OCI-LY7 (cell line): Measurements from ENCODE around the gene MAML1. TPM values are rescaled to one million over a fixed set of nuclear protein-coding genes. Genes with fewer than 3 reads are reported as not detected.
"Not testable (repeated sequence)": the region's sequence is repeated elsewhere in the genome, so short reads cannot be mapped to it uniquely, and the experiment has no call there.

Experiments used
- BruUV-seq: library from RNA; stranded (reverse); fragments of 400-500 nt; replicated peaks from 2 replicates; lab custom pipeline; 2021; lab: Mats Ljungman, UMichigan
- CTCF ChIA-PET: fragments of 300-600 bp; sonication (Branson Sonifier 250); formaldehyde crosslinking; loops from one replicate; lab custom pipeline; 2022; ENCODE audit warnings: antibody characterized with exemption; ENCODE audit not compliant: unreplicated experiment; lab: Charles Lee
- POLR2A ChIA-PET: fragments of 300-600 bp; sonication (Branson Sonifier 250); formaldehyde crosslinking; loops from one replicate; lab custom pipeline; 2022; ENCODE audit warnings: antibody characterized with exemption; lab: Charles Lee
- DNase-seq: peaks from one replicate; pipeline ENCODE4 v3.0.0-alpha.2; 2015; ENCODE audit warnings: low spot score
- H2AFZ ChIP-seq: fragments of 200-600 bp; sonication (generic), shearing (Covaris generic); 2 replicates; pipeline ENCODE4 v1.6.1; 2014; ENCODE audit warnings: mild to moderate bottlenecking, antibody characterized with exemption, low read length, moderate library complexity
- H3K27ac ChIP-seq: fragments of 200-600 bp; sonication (generic); 2 replicates; pipeline ENCODE4 v1.5.1; 2014; ENCODE audit warnings: mixed run types, low read depth, mild to moderate bottlenecking, moderate library complexity, low read length, inconsistent platforms; ENCODE audit not compliant: poor library complexity, severe bottlenecking
- H3K36me3 ChIP-seq: fragments of 200-600 bp; sonication (generic); 2 replicates; pipeline ENCODE4 v1.6.1; 2014; ENCODE audit warnings: mild to moderate bottlenecking, antibody characterized with exemption, low read length, moderate library complexity, mixed read lengths; ENCODE audit not compliant: insufficient read depth
- H3K4me1 ChIP-seq: fragments of 200-600 bp; sonication (generic); 2 replicates; pipeline ENCODE4 v1.5.1; 2014; ENCODE audit warnings: mild to moderate bottlenecking, low read length; ENCODE audit not compliant: insufficient read depth, poor library complexity, severe bottlenecking
- H3K4me2 ChIP-seq: fragments of 200-600 bp; sonication (generic); 2 replicates; pipeline ENCODE4 v1.6.1; 2014; ENCODE audit warnings: mild to moderate bottlenecking, low read length
- H3K4me3 ChIP-seq: fragments of 200-600 bp; sonication (generic); 2 replicates; pipeline ENCODE4 v1.5.1; 2014; ENCODE audit warnings: mild to moderate bottlenecking, low read depth, low read length; ENCODE audit not compliant: poor library complexity, severe bottlenecking
- H3K79me2 ChIP-seq: fragments of 200-600 bp; sonication (generic); 2 replicates; pipeline ENCODE4 v1.6.1; 2016; ENCODE audit warnings: low read depth, mild to moderate bottlenecking, low read length, moderate library complexity, mixed read lengths; ENCODE audit not compliant: insufficient read depth
- H3K9me2 ChIP-seq: fragments of 200-600 bp; sonication (generic); 2 replicates; pipeline ENCODE4 v1.6.1; 2016; ENCODE audit warnings: mild to moderate bottlenecking, low read length, mixed read lengths; ENCODE audit not compliant: insufficient read depth
- H3K9me3 ChIP-seq: fragments of 200-600 bp; sonication (generic); 2 replicates; pipeline ENCODE4 v1.6.1; 2014; ENCODE audit warnings: mild to moderate bottlenecking, mixed run types, low read length, mixed read lengths
- H4K20me1 ChIP-seq: fragments of 200-600 bp; sonication (generic); 2 replicates; pipeline ENCODE4 v1.6.1; 2014; ENCODE audit warnings: mild to moderate bottlenecking, antibody characterized with exemption, low read length, moderate library complexity, mixed read lengths; ENCODE audit not compliant: insufficient read depth
- EZH2phosphoT487 ChIP-seq: fragments of 200-600 bp; sonication (generic); IDR thresholded peaks from 2 replicates; pipeline ENCODE4 v1.6.1; 2018; ENCODE audit warnings: low read depth, borderline replicate concordance, mild to moderate bottlenecking, mixed run types, antibody characterized with exemption, low read length, moderate library complexity, mixed read lengths
- intact Hi-C: fragments of 100-400 bp; cut with micrococcal nuclease; formaldehyde crosslinking; loops from one replicate; pipeline ENCODE4 v1.10.0; 2022; ENCODE audit not compliant: unreplicated experiment
- total RNA-seq, 2 experiments: library from RNA; depleted of rRNA in 1 of 2; stranded (reverse); fragments of >200 nt in 1 of 2; shearing (Covaris generic) in 1 of 2; gene quantifications; 2 replicates each; pipeline ENCODE4 v1.2.3, GENCODE V29; 2014 to 2022
- TF ChIP-seq, protein P1 (sequence below): fragments of 200-600 bp; sonication (generic); conservative IDR thresholded peaks from 2 replicates; pipeline ENCODE4 v1.5.1; 2014; ENCODE audit warnings: mild to moderate bottlenecking, antibody characterized with exemption, low read length, moderate library complexity, mixed read lengths

MAML1 gene
- total RNA-seq, 2 experiments from 2014 or later, result 17.0 to 27.4 TPM

DNA sequence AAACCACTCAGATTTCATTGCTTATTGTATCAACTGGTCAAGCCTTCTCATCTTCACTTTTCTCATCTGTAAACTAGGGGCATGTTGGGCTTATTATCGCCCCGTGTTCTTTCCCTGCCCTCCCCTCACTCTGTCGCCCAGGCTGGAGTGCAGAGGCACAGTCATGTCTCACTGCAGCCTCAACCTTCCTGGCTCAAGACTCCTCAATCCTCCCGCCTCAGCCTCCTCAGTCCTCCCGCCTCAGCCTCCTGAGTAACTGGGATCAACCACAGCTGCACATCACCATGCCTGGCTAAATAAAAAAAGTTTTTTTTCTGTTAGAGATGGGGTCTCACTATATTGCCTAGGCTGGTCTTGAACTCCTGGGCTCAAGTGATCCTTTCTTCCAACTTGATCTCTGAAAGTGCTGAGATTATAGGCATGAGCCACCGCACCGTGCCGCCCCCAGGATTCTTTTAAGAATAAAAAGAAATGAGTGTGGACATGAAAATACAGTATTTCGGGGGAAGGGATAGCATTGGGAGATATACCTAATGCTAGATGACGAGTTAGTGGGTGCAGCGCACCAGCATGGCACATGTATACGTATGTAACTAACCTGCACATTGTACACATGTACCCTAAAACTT, 2.0 kb downstream of the MAML1 start:
- no peaks in the 10 kb centered on the region for H3K9me2 ChIP-seq
- peak overlapping the region; percentile 74 for H3K4me2 ChIP-seq
- no peak overlapping the region for H3K27ac ChIP-seq
- POLR2A ChIA-PET, result no interaction called here
- CTCF ChIA-PET, result no interaction called here
- DNase-seq, result no peak
- intact Hi-C loops, result loop anchor here (5.0 kb wide), 1 partner anchor 73 kb away; the partner anchor contains the start of gene MGAT4B
- TF ChIP-seq EZH2phosphoT487, result no peak
- TF ChIP-seq, protein P1, sequence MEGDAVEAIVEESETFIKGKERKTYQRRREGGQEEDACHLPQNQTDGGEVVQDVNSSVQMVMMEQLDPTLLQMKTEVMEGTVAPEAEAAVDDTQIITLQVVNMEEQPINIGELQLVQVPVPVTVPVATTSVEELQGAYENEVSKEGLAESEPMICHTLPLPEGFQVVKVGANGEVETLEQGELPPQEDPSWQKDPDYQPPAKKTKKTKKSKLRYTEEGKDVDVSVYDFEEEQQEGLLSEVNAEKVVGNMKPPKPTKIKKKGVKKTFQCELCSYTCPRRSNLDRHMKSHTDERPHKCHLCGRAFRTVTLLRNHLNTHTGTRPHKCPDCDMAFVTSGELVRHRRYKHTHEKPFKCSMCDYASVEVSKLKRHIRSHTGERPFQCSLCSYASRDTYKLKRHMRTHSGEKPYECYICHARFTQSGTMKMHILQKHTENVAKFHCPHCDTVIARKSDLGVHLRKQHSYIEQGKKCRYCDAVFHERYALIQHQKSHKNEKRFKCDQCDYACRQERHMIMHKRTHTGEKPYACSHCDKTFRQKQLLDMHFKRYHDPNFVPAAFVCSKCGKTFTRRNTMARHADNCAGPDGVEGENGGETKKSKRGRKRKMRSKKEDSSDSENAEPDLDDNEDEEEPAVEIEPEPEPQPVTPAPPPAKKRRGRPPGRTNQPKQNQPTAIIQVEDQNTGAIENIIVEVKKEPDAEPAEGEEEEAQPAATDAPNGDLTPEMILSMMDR, result no peak
- peak overlapping the region; percentile 88 for H3K4me3 ChIP-seq
- H3K9me3 ChIP-seq, result no peaks in the 10 kb centered on the region
- H4K20me1 ChIP-seq, result no peaks in the 10 kb centered on the region
- peaks cover 17% of the 10 kb centered on the region for H3K4me1 ChIP-seq
- H3K36me3 ChIP-seq, result peaks cover 64% of the 10 kb centered on the region
- peaks cover 64% of the 10 kb centered on the region for H3K79me2 ChIP-seq
- no peak overlapping the region for H2AFZ ChIP-seq
- BruUV-seq, result no TSS peak

DNA sequence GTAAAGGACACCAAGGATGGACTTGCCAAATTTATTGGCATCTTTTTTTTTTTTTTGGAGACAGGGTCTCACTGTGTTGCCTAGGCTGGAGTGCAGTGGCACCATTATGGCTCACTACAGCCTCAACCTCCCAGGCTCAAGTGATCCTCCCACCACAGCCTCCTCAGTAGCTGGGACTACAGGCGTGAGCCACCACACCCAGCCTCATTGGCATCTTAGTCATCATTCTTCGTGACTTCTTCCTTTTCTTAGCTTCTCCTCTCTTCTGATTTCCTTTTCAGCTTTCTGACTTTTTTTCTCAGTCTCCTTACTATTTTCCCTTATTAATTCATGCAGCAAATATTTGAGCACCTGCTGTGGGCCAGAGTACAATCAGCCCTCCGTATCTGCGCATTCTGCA, 6.1 kb downstream of the MAML1 start:
- Histone ChIP-seq H3K9me3 (no peaks in the 10 kb centered on the region), H2AFZ (no peak overlapping the region), H3K9me2 (no peaks in the 10 kb centered on the region), H3K79me2 (peaks cover 91% of the 10 kb centered on the region), H3K36me3 (peaks cover 67% of the 10 kb centered on the region), H3K4me1 (peaks cover 7% of the 10 kb centered on the region), H4K20me1 (no peaks in the 10 kb centered on the region), H3K27ac (no peak overlapping the region), H3K4me3 (no peak overlapping the region), H3K4me2 (no peak overlapping the region)
- CTCF ChIA-PET, result no interaction called here
- TF ChIP-seq, protein P1, result no peak
- TF ChIP-seq EZH2phosphoT487, result no peak
- intact Hi-C loops, result no loop called here
- POLR2A ChIA-PET, result interaction anchor here (1.0 kb wide), 1 partner anchor 30 kb away, joined by 5 read pairs; no protein-coding TSS in a partner anchor
- DNase-seq, result no peak
- no TSS peak for BruUV-seq

DNA sequence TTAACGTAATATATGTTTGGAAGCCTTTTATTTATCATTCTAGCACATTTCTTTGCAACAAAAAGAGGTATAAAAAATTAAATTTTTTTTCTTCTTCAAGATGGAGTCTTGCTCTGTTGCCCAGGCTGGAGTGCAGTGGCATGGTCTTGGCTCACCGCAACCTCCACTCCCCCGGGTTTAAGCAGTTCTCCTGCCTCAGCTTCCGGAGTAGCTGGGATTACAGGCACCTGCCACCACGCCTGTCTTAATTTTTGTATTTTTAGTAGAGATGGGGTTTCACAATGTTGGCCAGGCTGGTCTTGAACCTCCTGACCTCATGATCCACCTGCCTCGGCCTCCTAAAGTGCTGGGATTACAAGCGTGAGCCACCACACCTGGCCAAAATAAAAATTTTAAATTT, 11.5 kb downstream of the MAML1 start:
- intact Hi-C loops, H3K4me1 ChIP-seq, H2AFZ ChIP-seq, H3K9me3 ChIP-seq, H4K20me1 ChIP-seq, H3K4me3 ChIP-seq, DNase-seq, H3K27ac ChIP-seq, BruUV-seq, CTCF ChIA-PET, H3K9me2 ChIP-seq, H3K4me2 ChIP-seq: not testable (repeated sequence)
- peaks cover 81% of the 10 kb centered on the region for H3K79me2 ChIP-seq
- H3K36me3 ChIP-seq, result peaks cover 71% of the 10 kb centered on the region
- POLR2A ChIA-PET, result interaction anchor here (0.6 to 1.1 kb wide), 2 partner anchors 33 to 67 kb away, joined by 3 read pairs; no protein-coding TSS in a partner anchor
